HG03378 (cell line): ENCODE data around the gene SLF1.
"Not testable (repeated sequence)": the region's sequence is repeated elsewhere in the genome, so short reads cannot be mapped to it uniquely, and the experiment has no call there.

Experiments
- ATAC-seq: cut with Tn5 transposase; IDR thresholded peaks from one replicate; pipeline ENCODE4 v1.9.1; 2021; ENCODE audit warnings: mild to moderate bottlenecking, moderate library complexity; ENCODE audit not compliant: unreplicated experiment

SLF1 gene

GRCh38 chr5:94618493-94619328, at the start of gene SLF1, which contains the start of gene KIAA0825:
SLF1 (plus strand) TSS chr5:94618669; CDS start chr5:94628811, 10,142 bp downstream.
KIAA0825 (minus strand) TSS chr5:94618604; CDS start chr5:94537126, 81,478 bp downstream.
- peak; percentile 95 for ATAC-seq

- ATAC-seq, result no peak
These were observed 47.1 kb upstream of the SLF1 start for GRCh38 chr5:94571415-94571814.

- not testable (repeated sequence) for ATAC-seq
These were observed 45.1 kb upstream of the SLF1 start for GRCh38 chr5:94573349-94573748.

- no peak for ATAC-seq
These were observed 43.3 kb upstream of the SLF1 start for GRCh38 chr5:94575196-94575595.

GRCh38 chr5:94577466-94578245, 40.8 kb upstream of the SLF1 start:
- ATAC-seq, result peak; percentile 90

GRCh38 chr5:94595281-94595840, 23.1 kb upstream of the SLF1 start:
- ATAC-seq, result no peak

GRCh38 chr5:94613583-94613982, 4.9 kb upstream of the SLF1 start:
- ATAC-seq, result no peak

- ATAC-seq, result no peak
These were observed 4.2 kb upstream of the SLF1 start for GRCh38 chr5:94614156-94614805.

GRCh38 chr5:94615862-94616261, 2.6 kb upstream of the SLF1 start:
- ATAC-seq, result no peak

- ATAC-seq, result no peak
These were observed 408 bp upstream of the SLF1 start for GRCh38 chr5:94618029-94618492.

GRCh38 chr5:94620256-94620655, 1.8 kb downstream of the SLF1 start:
- no peak for ATAC-seq

- ATAC-seq, result no peak
These were observed 3.3 kb downstream of the SLF1 start for GRCh38 chr5:94621763-94622162.

GRCh38 chr5:94623011-94623410, 4.5 kb downstream of the SLF1 start:
- no peak for ATAC-seq

- no peak for ATAC-seq
These were observed 5.4 kb downstream of the SLF1 start for GRCh38 chr5:94623877-94624276.

GRCh38 chr5:94627191-94627590, 8.7 kb downstream of the SLF1 start:
- no peak for ATAC-seq

GRCh38 chr5:94632024-94632423, 13.6 kb downstream of the SLF1 start:
- peak; percentile 100 for ATAC-seq

- no peak for ATAC-seq
These were observed 21.7 kb downstream of the SLF1 start for GRCh38 chr5:94640176-94640575.

- no peak for ATAC-seq
These were observed 26.6 kb downstream of the SLF1 start for GRCh38 chr5:94645053-94645452.

GRCh38 chr5:94646758-94647157, 28.3 kb downstream of the SLF1 start:
- ATAC-seq, result no peak

GRCh38 chr5:94649874-94650273, 31.4 kb downstream of the SLF1 start:
- no peak for ATAC-seq

GRCh38 chr5:94658272-94658671, 39.8 kb downstream of the SLF1 start:
- ATAC-seq, result no peak
